Osteoblast (primary cell): ENCODE data around the gene KCNA10. TPM values are rescaled to one million over a fixed set of nuclear protein-coding genes. Genes with fewer than 3 reads are reported as not detected.

Experiments
- DNase-seq: peaks from one replicate; pipeline ENCODE4 v3.0.0; 2011; ENCODE audit warnings: low spot score, mixed read lengths; ENCODE audit not compliant: insufficient read length; ENCODE audit errors: missing footprints
- H2AFZ ChIP-seq: 2 replicates; pipeline ENCODE4 v1.6.0; 2011; ENCODE audit warnings: mild to moderate bottlenecking, low read length
- H3K27ac ChIP-seq: 2 replicates; pipeline ENCODE4 v1.5.1; 2011; ENCODE audit warnings: mild to moderate bottlenecking, low read depth, low read length, moderate library complexity
- H3K27me3 ChIP-seq: 2 replicates; pipeline ENCODE4 v1.6.0; 2012; ENCODE audit warnings: mild to moderate bottlenecking, control low read depth, inconsistent platforms, low read length, moderate library complexity; ENCODE audit not compliant: insufficient read depth
- H3K36me3 ChIP-seq: 2 replicates; pipeline ENCODE4 v1.5.1; 2011; ENCODE audit warnings: mild to moderate bottlenecking, low read length, control low read depth, moderate library complexity; ENCODE audit not compliant: insufficient read depth
- H3K4me1 ChIP-seq: 2 replicates; pipeline ENCODE4 v1.5.1; 2011; ENCODE audit warnings: mild to moderate bottlenecking, low read length, control low read depth, moderate library complexity; ENCODE audit not compliant: insufficient read depth
- H3K4me2 ChIP-seq: 2 replicates; pipeline ENCODE4 v1.6.0; 2011; ENCODE audit warnings: mild to moderate bottlenecking, low read length; ENCODE audit not compliant: insufficient read depth
- H3K4me3 ChIP-seq: fragments of 200-600 bp; sonication (generic); 3 replicates; pipeline ENCODE4 v1.5.1; 2012; ENCODE audit warnings: mild to moderate bottlenecking, low read length, inconsistent platforms; ENCODE audit not compliant: insufficient read depth
- H3K79me2 ChIP-seq: 2 replicates; pipeline ENCODE4 v1.6.0; 2012; ENCODE audit warnings: mild to moderate bottlenecking, low read length, control low read depth, inconsistent platforms; ENCODE audit not compliant: insufficient read depth
- H3K9me3 ChIP-seq: 2 replicates; pipeline ENCODE4 v1.5.1; 2011; ENCODE audit warnings: low read depth, low read length, control low read depth
- H4K20me1 ChIP-seq: 2 replicates; pipeline ENCODE4 v1.6.0; 2012; ENCODE audit warnings: mild to moderate bottlenecking, low read length, control low read depth; ENCODE audit not compliant: insufficient read depth
- CTCF ChIP-seq: IDR thresholded peaks from 2 replicates; pipeline ENCODE4 v1.5.1; 2011; ENCODE audit warnings: mild to moderate bottlenecking, low read depth, low read length, moderate library complexity; ENCODE audit errors: extremely low read depth
- total RNA-seq: library from RNA; depleted of rRNA; stranded (reverse); fragments of >200 nt; gene quantifications from 2 replicates; pipeline ENCODE4 v1.2.3, GENCODE V29; 2012

Gene KCNA10
- total RNA-seq = not detected in 2 replicates

GRCh38 chr1:110519125-110519810, at the start of gene KCNA10:
TSS of gene KCNA10 (minus strand) at chr1:110519175. CDS start at chr1:110518787, 388 bp downstream.
- H3K9me3 ChIP-seq = no peaks in the 10 kb centered on the region
- DNase-seq = no peak
- no peaks in the 10 kb centered on the region for H3K4me1 ChIP-seq
- no peak within 1 kb of the TSS for H3K4me3 ChIP-seq
- H4K20me1 ChIP-seq = no peaks in the 10 kb centered on the region
- no peaks in the 10 kb centered on the region for H3K79me2 ChIP-seq
- no peak within 1 kb of the TSS for H3K4me2 ChIP-seq
- H3K36me3 ChIP-seq = no peaks in the 10 kb centered on the region
- H3K27me3 ChIP-seq = peaks cover 23% of the 10 kb centered on the region
- H2AFZ ChIP-seq = no peak within 1 kb of the TSS
- H3K27ac ChIP-seq = no peak within 1 kb of the TSS
- no peak for TF ChIP-seq CTCF

GRCh38 chr1:110566836-110567235, 47.9 kb upstream of the KCNA10 start:
- no peaks in the 10 kb centered on the region for H3K36me3 ChIP-seq
- H2AFZ ChIP-seq = no peak overlapping the region
- no peaks in the 10 kb centered on the region for H3K4me1 ChIP-seq
- H3K27ac ChIP-seq = no peak overlapping the region
- no peak for TF ChIP-seq CTCF
- H3K9me3 ChIP-seq = no peaks in the 10 kb centered on the region
- no peak overlapping the region for H3K4me3 ChIP-seq
- no peak for DNase-seq
- no peaks in the 10 kb centered on the region for H4K20me1 ChIP-seq
- no peaks in the 10 kb centered on the region for H3K27me3 ChIP-seq
- H3K4me2 ChIP-seq = no peak overlapping the region
- no peaks in the 10 kb centered on the region for H3K79me2 ChIP-seq

GRCh38 chr1:110565565-110565964, 46.6 kb upstream of the KCNA10 start:
- Histone ChIP-seq H3K36me3 (no peaks in the 10 kb centered on the region), H3K79me2 (no peaks in the 10 kb centered on the region), H3K4me3 (no peak overlapping the region), H3K27me3 (no peaks in the 10 kb centered on the region), H4K20me1 (no peaks in the 10 kb centered on the region), H3K4me1 (no peaks in the 10 kb centered on the region), H3K27ac (no peak overlapping the region), H2AFZ (no peak overlapping the region), H3K4me2 (no peak overlapping the region), H3K9me3 (no peaks in the 10 kb centered on the region)
- no peak for TF ChIP-seq CTCF
- DNase-seq = no peak

GRCh38 chr1:110563089-110563488, 44.1 kb upstream of the KCNA10 start:
- H3K36me3 ChIP-seq = no peaks in the 10 kb centered on the region
- no peak overlapping the region for H2AFZ ChIP-seq
- H3K9me3 ChIP-seq = no peaks in the 10 kb centered on the region
- no peak for DNase-seq
- H3K27me3 ChIP-seq = peaks cover 3% of the 10 kb centered on the region
- H3K4me3 ChIP-seq = no peak overlapping the region
- H3K4me2 ChIP-seq = no peak overlapping the region
- H3K4me1 ChIP-seq = no peaks in the 10 kb centered on the region
- H4K20me1 ChIP-seq = no peaks in the 10 kb centered on the region
- H3K27ac ChIP-seq = no peak overlapping the region
- H3K79me2 ChIP-seq = no peaks in the 10 kb centered on the region
- no peak for TF ChIP-seq CTCF
